HFF-Myc (cell line): ENCODE measurements around the gene ASB5.

Experiments
- DNase-seq: peaks from one replicate; pipeline ENCODE4 v3.0.0-alpha.2; 2011; ENCODE audit warnings: low read depth; ENCODE audit errors: extremely low read depth
- H3K4me3 ChIP-seq: replicated peaks from 2 replicates; pipeline ENCODE4 v1.5.1; 2011; ENCODE audit warnings: low read depth, mild to moderate bottlenecking, control low read depth, low read length
- CTCF ChIP-seq: IDR thresholded peaks from 2 replicates; pipeline ENCODE4 v1.5.1; 2012; ENCODE audit warnings: mild to moderate bottlenecking, low read depth, low read length, control low read depth; ENCODE audit errors: missing control alignments

The ASB5 gene

GRCh38 chr4:176258135-176258534 is 10.9 kb downstream of the ASB5 start:
- no peak overlapping the region for H3K4me3 ChIP-seq
- DNase-seq = no peak
- TF ChIP-seq CTCF = no peak

GRCh38 chr4:176256921-176257320 is 12.1 kb downstream of the ASB5 start:
- H3K4me3 ChIP-seq = no peak overlapping the region
- no peak for DNase-seq
- TF ChIP-seq CTCF = no peak

GRCh38 chr4:176242764-176243347 is 26.2 kb downstream of the ASB5 start:
- no peak for TF ChIP-seq CTCF
- H3K4me3 ChIP-seq = no peak overlapping the region
- no peak for DNase-seq

- TF ChIP-seq CTCF = no peak
- no peak for DNase-seq
Measured at GRCh38 chr4:176241703-176242102, 27.3 kb downstream of the ASB5 start.

GRCh38 chr4:176238826-176239225 is 30.2 kb downstream of the ASB5 start:
- TF ChIP-seq CTCF = no peak
- no peak overlapping the region for H3K4me3 ChIP-seq
- DNase-seq = no peak

More at GRCh38 chr4:176241703-176242102, 27.3 kb downstream of the ASB5 start:
- H3K4me3 ChIP-seq = no peak overlapping the region

- TF ChIP-seq CTCF = no peak
- DNase-seq = peak; percentile 29
- H3K4me3 ChIP-seq = no peak overlapping the region
Measured at GRCh38 chr4:176238157-176238610, 30.8 kb downstream of the ASB5 start.

- no peak for TF ChIP-seq CTCF
- H3K4me3 ChIP-seq = no peak overlapping the region
- no peak for DNase-seq
Measured at GRCh38 chr4:176236946-176237345, 32.1 kb downstream of the ASB5 start.
